NCI-H1417 treated with DMSO at 0.1 percent for 48 hours (cell line): ENCODE measurements around the gene FUT7.

Source experiments
- DNase-seq: peaks from one replicate; lab custom pipeline; 2025; lab: John Stamatoyannopoulos, UW

FUT7 gene

GRCh38 chr9:136982232-136983051 is 49.4 kb downstream of the FUT7 start, which contains the start of gene LCNL1:
Gene LCNL1, plus strand, starts transcription at chr9:136982993. Its CDS starts 594 bp downstream, at chr9:136983587.
- no peak for DNase-seq

- no peak for DNase-seq
Observed at GRCh38 chr9:136981588-136982231, 50.2 kb downstream of the FUT7 start.

GRCh38 chr9:136980669-136981478 is 51.0 kb downstream of the FUT7 start:
- no peak for DNase-seq
